HG02840 (cell line): Measurements from ENCODE around the gene AGR2.
"Not testable (repeated sequence)": the region's sequence is repeated elsewhere in the genome, so short reads cannot be mapped to it uniquely, and the experiment has no call there.

Source experiments
- ATAC-seq: cut with Tn5 transposase; IDR thresholded peaks from one replicate; pipeline ENCODE4 v1.9.1; 2021; ENCODE audit warnings: mild to moderate bottlenecking, moderate library complexity, moderate number of reproducible peaks; ENCODE audit not compliant: unreplicated experiment, low FRiP score

AGR2 gene

GRCh38 chr7:16804674-16805439, at the start of gene AGR2:
TSS of gene AGR2 (minus strand) at chr7:16804999. CDS start at chr7:16801796, 3,203 bp downstream.
- ATAC-seq = no peak

GRCh38 chr7:16853189-16853588, 48.4 kb upstream of the AGR2 start:
- ATAC-seq = not testable (repeated sequence)

GRCh38 chr7:16851829-16852228, 47.0 kb upstream of the AGR2 start:
- ATAC-seq = no peak

- ATAC-seq = no peak
Observed at GRCh38 chr7:16850614-16851466, 46.0 kb upstream of the AGR2 start.

GRCh38 chr7:16849296-16850148, 44.7 kb upstream of the AGR2 start:
- ATAC-seq = no peak

- ATAC-seq = no peak
Observed at GRCh38 chr7:16847381-16847860, 42.6 kb upstream of the AGR2 start.

- ATAC-seq = no peak
Observed at GRCh38 chr7:16846601-16847165, 41.9 kb upstream of the AGR2 start.

- ATAC-seq = no peak
Observed at GRCh38 chr7:16845746-16846145, 40.9 kb upstream of the AGR2 start.

- no peak for ATAC-seq
Observed at GRCh38 chr7:16841681-16842080, 36.9 kb upstream of the AGR2 start.

- ATAC-seq = no peak
Observed at GRCh38 chr7:16840094-16840493, 35.3 kb upstream of the AGR2 start.

GRCh38 chr7:16839646-16840045, 34.8 kb upstream of the AGR2 start:
- no peak for ATAC-seq

- ATAC-seq = no peak
Observed at GRCh38 chr7:16838891-16839290, 34.1 kb upstream of the AGR2 start.

- no peak for ATAC-seq
Observed at GRCh38 chr7:16838386-16838785, 33.6 kb upstream of the AGR2 start.

- no peak for ATAC-seq
Observed at GRCh38 chr7:16836481-16836880, 31.7 kb upstream of the AGR2 start.

- no peak for ATAC-seq
Observed at GRCh38 chr7:16833373-16833772, 28.6 kb upstream of the AGR2 start.

- no peak for ATAC-seq
Observed at GRCh38 chr7:16826060-16826459, 21.3 kb upstream of the AGR2 start.

GRCh38 chr7:16822029-16822428, 17.2 kb upstream of the AGR2 start:
- ATAC-seq = no peak

GRCh38 chr7:16818732-16819131, 13.9 kb upstream of the AGR2 start:
- no peak for ATAC-seq

- no peak for ATAC-seq
Observed at GRCh38 chr7:16817536-16817935, 12.7 kb upstream of the AGR2 start.

- no peak for ATAC-seq
Observed at GRCh38 chr7:16816824-16817223, 12.0 kb upstream of the AGR2 start.
